ENCODE results near the gene CEMIP2.

CEMIP2 gene

DNA sequence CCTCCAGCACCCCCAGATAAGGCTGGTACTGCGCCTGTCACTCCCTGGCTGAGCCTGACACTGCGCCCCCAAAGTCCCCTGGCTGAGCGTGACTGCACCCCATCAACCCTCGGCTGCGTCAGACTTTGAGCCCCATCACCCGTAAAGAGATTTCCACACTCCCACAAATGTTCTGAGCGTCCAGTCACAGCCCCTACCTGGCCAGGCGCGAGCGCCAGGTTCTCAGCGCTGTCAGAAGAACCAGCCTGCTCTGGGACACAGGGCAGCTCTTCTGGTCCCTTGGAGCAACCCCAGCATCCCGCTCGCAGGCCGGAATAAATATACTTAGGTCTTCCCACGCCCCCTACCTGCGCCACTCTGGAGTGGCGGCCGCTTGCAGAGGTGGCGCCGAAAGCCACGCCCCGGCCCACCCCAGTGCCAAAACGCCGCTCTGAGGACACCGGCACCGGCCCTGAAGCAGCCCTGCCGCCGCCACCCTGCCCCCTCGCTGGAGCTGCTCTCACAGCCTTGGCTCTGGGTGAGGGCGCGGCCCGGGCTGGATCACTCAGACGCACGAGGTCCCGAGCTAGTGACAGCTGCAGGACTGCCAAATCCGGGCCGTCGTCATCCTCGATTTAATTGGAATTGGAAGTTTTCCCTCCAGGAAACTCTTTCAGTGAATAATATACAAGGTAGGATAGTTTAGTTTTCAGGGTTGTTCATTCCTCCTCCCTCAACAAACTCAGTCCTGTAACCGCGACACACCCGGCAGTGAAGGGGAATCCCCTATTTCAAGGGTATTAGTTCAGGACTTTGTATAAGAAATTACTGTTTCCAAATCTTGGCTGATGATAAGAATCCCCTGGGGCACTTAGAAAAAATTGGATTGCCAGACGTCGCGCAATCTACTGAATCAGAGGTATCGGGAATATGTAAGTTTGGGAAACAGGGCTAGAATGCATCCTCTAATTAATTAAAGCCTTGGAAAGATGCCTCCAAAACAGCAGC, 1.2 kb upstream of the CEMIP2 start:
- DNase-seq (ENCODE audit: low read depth in 2 of 2), result peak; percentile 32 to 54

DNA sequence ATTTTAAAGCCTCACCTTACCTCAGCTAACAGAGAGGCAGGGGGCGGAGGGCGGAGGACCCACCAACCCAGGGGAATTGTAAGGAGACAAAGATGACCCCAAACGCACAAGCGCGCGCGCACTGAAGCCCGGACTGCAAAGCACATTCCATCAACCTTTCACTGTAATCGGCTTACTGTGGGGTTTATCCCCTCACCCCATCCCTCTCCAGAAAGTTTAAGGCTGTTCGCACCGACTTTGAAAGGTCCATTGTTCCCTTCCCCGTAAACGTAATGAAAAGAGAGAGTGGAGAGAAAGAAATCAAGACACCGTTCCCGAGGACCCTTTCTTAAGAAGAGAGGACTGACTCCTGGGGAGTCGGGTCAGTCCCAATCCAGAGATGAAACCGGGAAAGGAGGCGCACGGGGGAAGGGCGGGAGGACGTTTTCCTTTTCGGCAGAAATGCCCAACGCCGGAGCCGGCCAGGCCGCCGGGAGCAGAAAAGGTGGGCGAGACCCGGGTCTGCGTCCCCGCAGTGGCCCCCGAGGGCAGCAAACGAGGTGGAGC, 464 bp downstream of the CEMIP2 start:
- no peak for DNase-seq (ENCODE audit: low read depth in 2 of 2)

DNA sequence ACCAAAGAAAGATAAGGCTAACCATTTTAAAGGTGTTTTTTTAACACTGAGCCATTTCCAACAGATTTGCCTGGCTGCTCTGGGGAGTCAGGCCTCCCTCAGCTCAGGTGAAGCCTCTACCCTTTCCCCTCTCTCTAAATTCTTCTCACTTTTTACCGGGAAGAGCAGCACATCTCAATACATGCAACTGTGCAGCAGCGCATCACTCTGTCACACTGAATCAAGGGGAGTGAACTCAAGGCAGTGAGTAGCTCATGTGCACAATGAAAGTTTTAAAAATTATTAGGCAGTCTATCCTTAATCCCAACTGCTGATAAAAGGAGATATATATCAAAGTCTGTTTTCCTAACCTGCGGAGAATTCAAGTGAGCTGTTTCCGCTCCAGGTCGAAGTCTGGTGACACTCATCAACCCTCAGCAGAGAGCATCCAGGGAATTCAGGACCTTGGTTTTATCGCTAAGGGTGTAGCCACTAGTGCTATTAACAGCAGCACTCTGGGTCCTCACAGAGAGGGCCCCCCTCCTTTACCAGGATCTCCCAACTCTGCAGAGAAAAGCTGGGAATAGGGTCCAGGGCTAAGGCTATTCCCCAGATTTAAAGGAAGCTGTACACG, 1.0 kb downstream of the CEMIP2 start:
- DNase-seq (ENCODE audit: low read depth in 2 of 2), result no peak

DNA sequence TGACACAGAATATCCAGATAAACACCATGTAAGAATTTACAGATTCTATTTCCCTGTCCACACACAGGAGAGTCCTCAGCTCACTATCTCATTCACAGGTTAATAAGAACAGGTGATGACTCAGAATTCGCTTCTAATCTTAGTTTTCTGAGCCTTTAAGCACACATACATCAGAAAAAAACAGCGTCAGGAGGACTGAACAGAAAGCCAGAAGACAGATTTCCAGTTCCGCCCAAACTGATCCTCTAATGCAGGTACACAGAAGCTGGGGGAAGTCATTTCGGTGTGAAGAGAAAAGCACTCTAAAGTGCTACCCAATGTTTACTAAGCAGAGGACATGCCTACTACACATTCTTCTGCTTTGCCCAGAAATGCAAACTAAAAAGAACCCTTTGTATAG, 1.6 kb downstream of the CEMIP2 start:
- DNase-seq (ENCODE audit: low read depth in 2 of 2), result no peak

DNA sequence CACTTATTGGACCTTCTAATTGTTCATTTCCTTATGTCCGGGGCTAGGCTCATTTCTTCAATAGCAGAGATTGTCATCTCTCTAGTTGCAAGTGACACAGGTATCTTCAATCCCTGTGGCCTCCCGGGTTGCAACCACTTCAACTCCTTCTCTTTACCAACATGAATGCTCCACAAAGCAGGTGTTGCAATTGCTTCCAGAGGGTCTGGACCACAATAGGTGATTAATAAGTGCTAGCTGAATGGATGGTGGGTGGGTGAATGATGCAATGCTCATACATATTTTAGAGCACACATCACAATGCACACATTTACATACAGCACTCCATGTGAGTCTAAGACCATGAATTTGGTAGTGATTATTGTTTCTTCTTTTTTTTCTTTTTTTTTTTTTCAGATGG, 2.6 kb downstream of the CEMIP2 start:
- no peak for DNase-seq (ENCODE audit: low read depth in 2 of 2)

DNA sequence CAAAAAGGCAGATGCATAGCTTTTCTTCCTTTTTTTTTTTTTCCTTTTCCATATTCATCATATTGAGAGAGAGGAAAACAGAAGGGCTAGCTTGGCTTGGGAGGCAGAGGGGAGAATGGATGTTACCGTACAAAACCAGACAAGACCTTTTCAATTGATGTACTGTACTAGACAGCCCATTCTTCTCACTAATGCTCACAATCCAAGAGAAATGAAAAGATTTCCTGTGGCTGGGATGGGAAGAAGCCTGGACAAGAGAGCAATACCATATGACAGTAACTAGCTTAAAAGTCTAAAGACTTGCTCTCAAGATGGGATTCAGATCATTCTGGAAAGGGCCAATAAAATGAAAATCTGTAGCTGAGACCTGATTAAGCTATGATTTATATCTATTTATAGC, 3.4 kb downstream of the CEMIP2 start:
- DNase-seq (ENCODE audit: low read depth in 2 of 2), result no peak

DNA sequence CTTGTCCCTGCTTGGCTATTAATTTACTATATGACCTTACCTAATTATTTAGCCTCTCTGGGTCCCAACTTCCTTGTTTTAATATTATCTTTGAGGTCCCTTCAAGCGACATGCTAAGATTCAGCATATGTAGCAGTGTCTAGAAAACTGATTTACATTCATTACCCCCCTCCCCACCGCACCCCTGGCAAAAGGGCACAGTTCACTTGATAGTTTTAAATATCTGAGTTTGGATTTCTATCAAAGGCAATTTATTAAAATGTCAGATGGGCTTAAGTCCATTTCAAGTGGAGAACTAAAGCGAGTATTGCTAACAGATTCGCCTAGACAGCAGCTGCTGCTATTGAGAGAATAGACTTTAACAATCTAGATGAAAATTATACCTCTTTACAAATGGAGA, 3.9 kb downstream of the CEMIP2 start:
- DNase-seq (ENCODE audit: low read depth in 2 of 2), result no peak

DNA sequence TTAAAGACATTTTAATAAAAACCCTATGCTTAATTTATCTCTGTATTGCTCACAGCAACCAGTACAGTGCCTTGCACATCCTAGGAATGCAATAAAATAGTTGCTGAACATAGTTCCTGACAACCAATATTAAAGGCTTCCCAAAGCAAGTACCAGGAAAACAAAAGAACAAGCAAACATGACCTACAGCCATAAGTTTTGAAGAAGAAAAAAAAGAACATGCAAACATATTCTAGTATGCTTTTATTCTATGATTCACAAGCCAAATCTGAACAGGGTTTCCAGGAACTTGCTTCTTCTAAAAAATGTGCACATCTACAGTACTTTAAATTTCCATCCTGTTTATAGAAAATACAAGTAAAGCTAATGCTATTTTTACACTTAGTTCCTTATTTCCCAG, 4.5 kb downstream of the CEMIP2 start:
- no peak for DNase-seq (ENCODE audit: low read depth in 2 of 2)

DNA sequence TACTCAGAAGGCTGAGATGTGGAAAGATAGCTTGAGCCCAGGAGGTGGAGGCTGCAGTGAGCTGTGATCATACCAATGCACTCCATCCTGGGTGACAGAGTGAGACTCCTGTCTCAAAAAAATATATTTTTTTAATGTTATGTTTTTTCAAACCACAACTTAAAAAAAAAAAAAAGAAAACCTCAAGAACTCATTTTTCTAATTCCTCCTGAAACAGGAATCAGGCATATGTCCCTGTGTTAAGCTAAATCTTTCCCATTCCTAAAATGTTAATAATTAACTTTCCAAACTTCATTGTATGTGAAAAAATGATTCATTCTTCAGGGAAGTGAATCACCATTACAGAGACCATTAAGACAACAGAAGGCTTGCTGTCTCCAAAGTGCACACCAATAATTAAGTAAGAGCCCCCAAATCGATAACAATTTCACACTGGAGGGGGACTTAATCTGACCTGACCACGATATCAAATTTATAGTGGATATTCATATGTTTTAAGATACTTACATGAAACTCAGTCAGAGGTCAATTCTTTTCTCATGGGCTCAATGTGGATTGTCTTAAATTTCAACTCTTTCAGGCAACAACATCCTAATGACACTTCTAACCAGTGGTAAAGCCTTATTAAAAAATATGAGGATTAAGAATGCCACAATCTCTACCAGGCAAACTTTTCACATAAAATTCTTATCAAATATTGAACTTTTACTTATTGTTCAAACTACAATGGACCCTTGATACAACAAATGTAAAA, 5.2 kb downstream of the CEMIP2 start:
- no peak for DNase-seq (ENCODE audit: low read depth in 2 of 2)

DNA sequence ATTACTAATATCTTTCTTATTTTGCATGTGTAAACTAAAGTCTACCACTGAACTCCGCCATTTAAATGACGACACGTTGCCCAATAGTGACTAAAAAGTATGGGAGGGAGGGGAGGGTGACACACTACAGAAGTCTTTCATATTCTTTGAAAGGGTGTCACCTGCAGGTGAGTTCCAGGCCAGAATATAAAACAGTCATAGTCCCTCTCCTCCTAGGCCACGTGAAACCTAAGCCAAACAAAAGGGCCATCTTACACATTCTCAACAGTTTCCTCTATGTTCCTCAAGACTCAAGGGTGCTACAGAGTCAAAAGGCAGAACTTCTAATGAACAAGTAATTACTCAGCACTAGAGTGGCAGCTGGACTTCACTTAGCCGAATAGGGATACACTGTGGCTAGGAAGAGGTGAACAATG, 6.4 kb downstream of the CEMIP2 start:
- no peak for DNase-seq (ENCODE audit: low read depth in 2 of 2)

DNA sequence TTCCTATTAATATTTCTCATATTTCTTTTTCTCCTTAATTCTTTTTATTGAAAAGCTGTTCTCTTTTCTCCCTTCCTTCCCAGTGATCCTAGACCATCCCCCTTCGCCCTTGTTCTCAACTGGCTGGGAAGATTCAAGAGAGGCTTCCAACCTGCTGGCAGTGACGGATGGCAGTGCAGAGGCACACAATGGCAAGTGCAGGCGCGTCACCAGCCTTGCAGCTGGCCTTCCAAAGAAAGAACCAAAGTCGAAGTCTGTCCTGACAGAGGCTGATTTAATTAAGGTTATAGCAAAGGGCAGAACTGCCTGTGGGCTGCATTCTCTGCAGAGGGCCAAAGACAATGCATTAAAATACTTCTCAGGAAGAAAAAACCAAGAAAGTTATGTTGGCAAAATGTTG, 7.4 kb downstream of the CEMIP2 start:
- no peak for DNase-seq (ENCODE audit: low read depth in 2 of 2)

DNA sequence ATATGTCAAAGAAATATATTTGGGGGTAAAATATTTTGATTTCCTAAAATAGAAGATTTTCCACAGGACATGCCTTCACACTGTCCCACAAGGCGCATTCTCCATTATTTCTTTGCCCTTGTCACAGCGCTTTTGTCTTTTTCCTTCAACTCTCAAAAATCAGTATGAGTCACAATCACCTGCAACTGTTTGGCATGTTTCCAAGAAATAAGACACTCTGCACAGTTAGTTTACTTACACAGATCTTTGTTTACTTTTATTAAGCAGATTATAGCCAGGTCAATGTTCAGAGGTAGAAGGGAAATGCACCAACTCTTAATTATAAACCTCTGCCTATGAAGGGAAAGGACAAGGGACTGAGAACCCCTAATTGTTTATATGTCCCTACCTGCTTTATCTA, 9.5 kb downstream of the CEMIP2 start:
- DNase-seq (ENCODE audit: low read depth in 2 of 2), result no peak

DNA sequence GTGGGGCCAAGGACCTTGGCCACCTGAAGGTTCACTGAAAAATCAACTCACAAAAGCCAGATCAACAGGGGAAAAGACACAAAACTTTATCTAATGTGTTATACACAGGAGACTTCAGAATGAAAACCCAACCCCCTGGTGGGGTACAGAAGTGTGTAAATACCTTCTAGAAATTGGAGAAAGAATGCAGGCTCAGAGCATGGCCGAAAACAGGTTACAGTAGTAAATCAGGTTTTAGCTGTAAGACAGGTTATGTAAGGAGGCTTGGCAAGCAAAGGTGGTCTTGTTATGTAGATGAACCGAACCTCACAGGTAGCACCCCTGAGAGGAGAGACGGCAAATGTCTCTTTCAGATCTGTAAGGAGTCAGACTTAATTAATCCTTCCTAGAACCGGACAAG, 10.0 kb downstream of the CEMIP2 start:
- DNase-seq (ENCODE audit: low read depth in 2 of 2), result no peak

DNA sequence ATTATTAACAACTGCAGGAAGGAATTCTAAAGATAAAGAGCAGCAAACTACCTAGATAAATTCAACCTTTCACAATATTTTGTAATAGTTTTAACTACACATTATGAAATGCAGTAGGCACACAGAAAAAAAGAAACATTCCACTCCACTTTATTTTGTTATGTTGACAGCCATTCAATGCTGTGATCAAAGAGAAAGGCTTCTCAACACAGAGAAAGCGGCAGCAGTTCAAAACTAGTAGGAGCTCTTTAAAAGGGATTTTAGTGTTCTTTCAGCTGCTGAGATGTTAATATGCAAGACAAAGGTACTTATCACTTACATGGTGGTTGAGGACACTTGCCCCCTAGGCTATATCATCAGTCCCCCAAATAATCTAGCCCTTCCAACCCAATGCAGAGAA, 11.6 kb downstream of the CEMIP2 start:
- no peak for DNase-seq (ENCODE audit: low read depth in 2 of 2)

DNA sequence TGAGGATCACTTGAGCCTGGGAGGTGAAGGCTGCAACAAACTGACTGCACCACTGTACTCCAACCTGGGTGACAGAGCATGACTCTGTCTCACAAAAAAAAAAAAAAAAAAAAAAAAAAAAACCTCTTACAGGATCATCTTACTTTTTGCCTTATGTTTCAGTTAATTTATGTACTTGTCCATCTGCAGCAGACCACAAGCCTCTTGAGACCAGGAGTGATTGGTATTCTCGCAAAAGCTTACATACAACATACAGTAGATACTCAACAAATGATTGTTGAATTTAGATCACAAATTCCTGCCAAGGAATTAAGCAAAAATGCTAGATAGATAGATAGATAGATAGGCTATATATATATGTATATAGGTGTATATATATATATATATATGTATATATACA, 12.4 kb downstream of the CEMIP2 start:
- no peak for DNase-seq (ENCODE audit: low read depth in 2 of 2)

DNA sequence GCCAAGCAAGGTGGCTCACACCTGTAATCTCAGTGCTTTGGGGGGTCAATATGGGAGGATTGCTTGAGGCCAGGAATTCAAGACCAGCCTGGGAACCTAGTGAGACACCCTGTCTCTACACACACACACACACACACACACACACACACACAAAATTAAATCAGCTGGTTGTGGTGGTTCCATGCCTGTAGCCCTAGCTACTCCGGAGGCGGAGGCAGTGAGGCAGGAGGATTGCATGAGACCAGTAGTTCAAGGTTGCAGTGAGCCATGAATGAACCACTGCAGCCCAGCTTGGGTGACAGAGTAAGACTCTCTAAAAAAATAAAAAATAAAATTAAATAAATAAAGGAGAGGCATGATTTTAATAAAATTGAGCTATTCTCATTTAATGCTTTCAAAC, 13.1 kb downstream of the CEMIP2 start:
- no peak for DNase-seq (ENCODE audit: low read depth in 2 of 2)

DNA sequence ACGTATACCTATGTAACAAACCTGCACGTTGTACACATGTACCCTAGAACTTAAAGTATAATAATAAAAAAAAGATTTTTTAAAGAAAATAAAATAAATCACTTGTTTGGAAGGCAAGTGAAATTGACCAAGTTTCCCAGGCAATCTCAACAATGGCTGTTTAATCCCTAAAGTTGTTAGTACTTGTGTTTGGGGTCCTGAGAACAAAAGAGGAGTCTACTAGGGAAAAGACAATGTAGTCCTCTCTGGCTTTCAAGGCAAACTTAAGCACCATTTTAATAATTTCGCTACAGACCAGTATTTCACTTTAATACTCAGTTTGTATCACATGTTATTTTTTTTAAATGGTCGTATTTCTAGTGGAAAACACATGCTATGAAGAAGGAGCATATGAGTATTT, 14.2 kb downstream of the CEMIP2 start:
- no peak for DNase-seq (ENCODE audit: low read depth in 2 of 2)

DNA sequence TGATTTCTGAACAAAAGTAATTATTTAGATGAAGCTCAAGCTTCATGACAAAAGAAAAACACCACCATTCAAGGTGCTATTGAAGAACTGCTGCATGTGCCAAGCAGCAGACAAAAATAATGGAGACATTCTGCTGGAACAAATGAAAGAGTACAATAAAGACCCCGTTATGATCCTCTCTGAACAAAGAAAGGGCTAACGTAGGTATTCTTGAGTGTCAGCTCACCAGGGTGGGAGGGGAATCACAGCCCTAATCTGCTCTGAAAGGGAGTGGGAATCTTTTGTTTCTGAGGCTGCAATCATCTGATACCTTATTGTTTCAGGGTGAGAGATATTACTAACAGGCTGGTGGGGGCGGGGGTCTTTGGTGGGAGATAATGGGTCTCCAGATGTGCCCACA, 15.4 kb downstream of the CEMIP2 start:
- no peak for DNase-seq (ENCODE audit: low read depth in 2 of 2)

DNA sequence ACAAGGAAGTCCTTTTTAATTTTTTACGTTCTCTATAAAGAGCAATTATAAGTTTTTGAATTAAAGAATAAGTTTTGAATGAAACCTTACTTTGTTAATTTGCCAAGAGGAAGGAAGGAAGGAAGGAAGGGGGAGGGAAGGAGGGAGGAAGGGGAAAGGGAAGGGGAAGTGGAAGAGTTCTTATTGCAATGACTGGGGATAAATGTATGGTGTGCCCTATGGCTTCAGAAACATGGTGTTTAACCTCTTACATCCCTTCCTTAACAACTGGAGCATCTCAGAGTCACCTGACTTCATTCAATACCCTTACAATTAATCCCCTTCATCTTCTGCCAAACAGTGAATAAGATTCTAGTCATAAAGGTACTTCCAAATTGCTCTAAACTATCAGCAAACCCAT, 16.0 kb downstream of the CEMIP2 start:
- no peak for DNase-seq (ENCODE audit: low read depth in 2 of 2)

DNA sequence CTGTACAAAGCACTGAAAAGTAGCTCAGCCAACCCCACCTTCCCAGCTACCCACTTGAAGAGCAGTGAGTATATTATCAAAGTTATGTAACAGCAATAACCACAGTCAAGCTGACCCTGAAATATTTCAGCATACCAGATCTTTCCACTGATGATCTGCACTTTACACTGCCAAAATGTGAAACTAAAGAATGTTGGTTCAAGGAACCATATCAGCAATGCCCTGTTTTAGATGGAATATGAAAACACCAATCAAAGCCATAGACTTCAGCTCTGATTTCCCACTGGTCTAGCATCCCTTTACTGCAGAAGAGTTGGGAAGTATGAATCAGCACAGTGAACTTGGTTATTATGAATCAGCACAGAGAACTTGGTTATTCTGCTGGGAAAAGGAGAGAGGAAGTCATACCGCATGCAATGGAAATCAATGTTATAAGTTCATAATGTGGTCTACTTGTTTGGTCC, 20.0 kb downstream of the CEMIP2 start:
- DNase-seq (ENCODE audit: low read depth in 2 of 2), result no peak

DNA sequence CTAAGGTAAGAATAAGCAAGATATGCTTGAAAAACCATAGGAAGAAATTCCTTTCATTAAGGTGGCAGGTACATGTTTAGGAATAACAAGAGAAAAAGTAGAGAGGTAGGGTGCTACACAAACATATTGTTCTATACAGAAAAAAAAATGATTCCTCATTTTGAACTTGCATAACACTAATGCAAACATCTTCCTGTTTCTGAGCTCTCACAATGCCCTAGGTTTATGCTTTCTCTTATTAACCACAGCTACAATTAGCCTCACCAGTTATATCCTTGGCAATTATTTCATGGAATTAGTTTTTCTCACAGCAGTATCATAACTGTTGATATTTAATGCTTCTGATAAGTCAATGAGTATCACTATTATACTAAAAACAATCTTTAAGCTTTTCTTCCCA, 20.7 kb downstream of the CEMIP2 start:
- DNase-seq (ENCODE audit: low read depth in 2 of 2), result no peak

DNA sequence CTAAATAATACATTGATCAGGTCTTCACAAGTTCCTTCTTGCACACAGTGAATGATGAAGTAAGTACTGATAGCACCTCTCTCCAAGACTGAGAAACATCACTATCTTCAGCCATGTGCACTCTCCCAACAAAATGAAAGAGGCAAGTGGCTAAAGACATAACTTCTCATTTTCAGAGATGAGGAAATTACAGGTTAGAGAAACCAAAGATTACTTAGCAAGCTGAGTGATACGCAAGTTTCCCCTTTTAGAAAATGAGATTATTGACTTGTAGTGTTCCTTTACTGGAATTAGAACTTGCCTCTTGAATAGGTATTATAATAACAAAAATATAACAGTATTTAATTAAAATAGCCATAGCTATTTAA, 21.6 kb downstream of the CEMIP2 start:
- no peak for DNase-seq (ENCODE audit: low read depth in 2 of 2)
